Type B pancreatic cell (in vitro differentiated cells): Measurements from ENCODE around the gene ZNRF1. TPM values are rescaled to one million over a fixed set of nuclear protein-coding genes. Genes with fewer than 3 reads are reported as not detected.
"Not testable (repeated sequence)": the region's sequence is repeated elsewhere in the genome, so short reads cannot be mapped to it uniquely, and the experiment has no call there.

Experiments
- DNase-seq: peaks from one replicate; pipeline ENCODE4 v3.0.0; 2021; ENCODE audit warnings: mixed read lengths; ENCODE audit not compliant: unreplicated experiment; ENCODE audit errors: extremely low spot score
- H3K27ac Mint-ChIP-seq: 2 replicates; pipeline ENCODE4 v1.8.0; 2021; ENCODE audit warnings: mild to moderate bottlenecking, mixed read lengths
- H3K27me3 Mint-ChIP-seq: 2 replicates; pipeline ENCODE4 v1.8.0; 2021; ENCODE audit warnings: mixed read lengths
- H3K36me3 Mint-ChIP-seq: 2 replicates; pipeline ENCODE4 v1.8.0; 2021; ENCODE audit warnings: mixed read lengths
- H3K4me1 Mint-ChIP-seq: one replicate; pipeline ENCODE4 v1.8.0; 2021; ENCODE audit warnings: mixed read lengths; ENCODE audit not compliant: unreplicated experiment
- H3K4me3 Mint-ChIP-seq: 2 replicates; pipeline ENCODE4 v1.8.0; 2021; ENCODE audit warnings: mild to moderate bottlenecking, mixed read lengths
- H3K9me3 Mint-ChIP-seq: 2 replicates; pipeline ENCODE4 v1.8.0; 2021; ENCODE audit warnings: mixed read lengths
- total RNA-seq: library from RNA; stranded (reverse); gene quantifications from 2 replicates; pipeline ENCODE4 v1.2.1, GENCODE V29; 2021; ENCODE audit warnings: low replicate concordance
- TF ChIP-seq, protein P1 (sequence below): fragments of 200-600 bp; sonication (generic); conservative IDR thresholded peaks from 2 replicates; pipeline ENCODE4 v1.5.0; 2021; ENCODE audit warnings: antibody characterized with exemption, mild to moderate bottlenecking

The ZNRF1 gene
- total RNA-seq, 1 donor from 2014 or later = 49.2 TPM

DNA sequence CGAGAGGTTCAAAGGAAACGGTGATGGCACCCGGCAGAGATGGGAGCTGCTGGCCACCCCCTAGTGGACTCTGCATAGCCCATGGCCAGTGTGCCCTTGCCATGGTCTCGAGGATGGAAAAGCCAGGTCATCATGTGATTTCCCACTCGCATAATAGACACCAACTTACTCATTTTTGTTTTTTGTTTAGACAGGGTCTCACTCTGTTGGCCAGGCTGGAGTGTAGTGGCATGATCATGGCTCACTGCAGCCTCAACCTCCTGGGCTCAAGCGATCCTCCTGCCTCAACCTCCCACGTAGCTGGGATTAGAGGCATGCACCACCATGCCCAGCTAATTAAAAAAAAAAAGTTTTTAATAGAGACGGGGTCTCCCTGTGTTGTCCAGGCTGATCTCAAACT lies 90.1 kb downstream of the ZNRF1 start:
- H3K4me1 Mint-ChIP-seq = peaks cover 40% of the 10 kb centered on the region
- no peaks in the 10 kb centered on the region for H3K27me3 Mint-ChIP-seq
- H3K27ac Mint-ChIP-seq = no peak overlapping the region
- H3K4me3 Mint-ChIP-seq = no peak overlapping the region
- peaks cover 3% of the 10 kb centered on the region for H3K36me3 Mint-ChIP-seq
- TF ChIP-seq, protein P1, sequence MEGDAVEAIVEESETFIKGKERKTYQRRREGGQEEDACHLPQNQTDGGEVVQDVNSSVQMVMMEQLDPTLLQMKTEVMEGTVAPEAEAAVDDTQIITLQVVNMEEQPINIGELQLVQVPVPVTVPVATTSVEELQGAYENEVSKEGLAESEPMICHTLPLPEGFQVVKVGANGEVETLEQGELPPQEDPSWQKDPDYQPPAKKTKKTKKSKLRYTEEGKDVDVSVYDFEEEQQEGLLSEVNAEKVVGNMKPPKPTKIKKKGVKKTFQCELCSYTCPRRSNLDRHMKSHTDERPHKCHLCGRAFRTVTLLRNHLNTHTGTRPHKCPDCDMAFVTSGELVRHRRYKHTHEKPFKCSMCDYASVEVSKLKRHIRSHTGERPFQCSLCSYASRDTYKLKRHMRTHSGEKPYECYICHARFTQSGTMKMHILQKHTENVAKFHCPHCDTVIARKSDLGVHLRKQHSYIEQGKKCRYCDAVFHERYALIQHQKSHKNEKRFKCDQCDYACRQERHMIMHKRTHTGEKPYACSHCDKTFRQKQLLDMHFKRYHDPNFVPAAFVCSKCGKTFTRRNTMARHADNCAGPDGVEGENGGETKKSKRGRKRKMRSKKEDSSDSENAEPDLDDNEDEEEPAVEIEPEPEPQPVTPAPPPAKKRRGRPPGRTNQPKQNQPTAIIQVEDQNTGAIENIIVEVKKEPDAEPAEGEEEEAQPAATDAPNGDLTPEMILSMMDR = no peak
- no peaks in the 10 kb centered on the region for H3K9me3 Mint-ChIP-seq
- no peak for DNase-seq

DNA sequence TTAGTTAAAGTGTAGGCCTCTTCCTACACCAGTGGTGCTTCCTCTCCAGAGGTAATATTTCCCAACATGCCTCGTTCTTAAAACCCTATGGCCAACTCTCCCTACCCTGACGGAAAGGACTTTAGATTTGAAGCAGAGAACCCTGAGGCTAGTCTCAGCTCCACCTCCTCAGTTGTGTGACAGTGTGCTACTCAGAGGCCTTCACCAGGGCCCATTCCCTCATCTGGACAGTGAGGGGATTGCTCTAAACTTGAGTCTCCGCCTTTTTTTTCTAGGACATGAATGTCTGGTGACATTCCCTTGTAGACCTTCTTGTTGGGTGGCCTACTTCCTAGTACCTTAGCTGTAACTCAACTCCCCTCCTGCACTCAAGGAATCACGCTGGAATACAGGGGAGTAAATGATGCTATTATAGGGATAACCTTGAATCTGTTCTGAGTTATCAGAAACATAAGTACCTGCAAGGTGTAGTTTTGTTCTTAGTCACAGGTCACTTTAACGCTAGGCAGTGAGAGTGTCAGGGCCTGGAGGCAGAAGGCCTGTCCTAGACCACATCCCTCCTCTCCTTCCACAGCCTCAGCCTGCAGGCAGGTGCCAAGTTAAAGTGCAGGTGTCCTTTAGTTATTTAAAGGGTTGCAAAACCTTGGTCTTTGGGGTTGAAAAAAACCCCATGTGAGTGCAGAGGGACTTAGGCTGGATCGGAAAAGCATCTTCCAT lies 90.8 kb downstream of the ZNRF1 start:
- H3K27me3 Mint-ChIP-seq = no peaks in the 10 kb centered on the region
- H3K27ac Mint-ChIP-seq = peak overlapping the region; percentile 66
- H3K4me1 Mint-ChIP-seq = peaks cover 33% of the 10 kb centered on the region
- H3K4me3 Mint-ChIP-seq = no peak overlapping the region
- H3K9me3 Mint-ChIP-seq = no peaks in the 10 kb centered on the region
- TF ChIP-seq, protein P1 = no peak
- DNase-seq = no peak
- H3K36me3 Mint-ChIP-seq = peaks cover 3% of the 10 kb centered on the region

DNA sequence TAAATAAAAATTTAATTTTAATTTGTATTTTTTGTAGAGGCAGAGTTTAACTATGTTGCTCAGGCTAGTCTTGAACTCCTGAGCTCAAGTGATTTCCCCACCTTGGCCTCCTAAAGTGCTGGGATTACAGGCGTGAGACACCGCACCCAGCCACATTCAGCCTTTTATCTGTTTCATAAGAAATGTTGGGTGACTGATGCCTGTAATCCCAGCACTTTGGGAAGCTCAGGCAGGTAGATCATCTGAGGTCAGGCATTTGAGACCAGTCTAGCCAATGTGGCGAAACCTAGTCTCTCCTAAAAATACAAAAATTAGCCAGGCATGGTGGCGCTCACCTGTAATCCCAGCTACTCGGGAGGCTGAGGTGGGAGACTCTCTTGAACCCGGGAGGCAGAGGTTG lies 92.1 kb downstream of the ZNRF1 start:
- H3K9me3 Mint-ChIP-seq, H3K27me3 Mint-ChIP-seq, DNase-seq, H3K36me3 Mint-ChIP-seq, H3K27ac Mint-ChIP-seq, H3K4me3 Mint-ChIP-seq: not testable (repeated sequence)
- H3K4me1 Mint-ChIP-seq = peaks cover 22% of the 10 kb centered on the region

DNA sequence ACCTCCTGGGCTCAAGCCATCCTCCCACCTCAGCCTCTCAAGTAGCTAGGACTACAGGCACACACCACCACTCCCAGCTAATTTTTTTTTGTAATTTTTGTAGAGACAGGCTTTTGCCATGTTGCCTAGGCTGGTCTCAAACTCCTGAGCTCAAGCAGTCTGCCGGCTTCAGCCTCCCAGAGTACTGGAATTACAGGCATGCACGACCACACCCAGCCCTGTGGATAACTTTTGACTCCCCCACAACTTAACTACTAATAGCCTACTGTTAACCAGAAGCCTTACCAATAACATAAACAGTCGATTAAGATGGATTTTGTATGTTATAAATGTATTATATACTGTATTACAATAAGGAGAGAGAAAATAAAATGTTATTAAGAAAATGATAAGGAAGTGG lies 92.8 kb downstream of the ZNRF1 start:
- H3K27me3 Mint-ChIP-seq, H3K27ac Mint-ChIP-seq, H3K36me3 Mint-ChIP-seq, H3K4me3 Mint-ChIP-seq, H3K9me3 Mint-ChIP-seq, DNase-seq: not testable (repeated sequence)
- H3K4me1 Mint-ChIP-seq = peaks cover 24% of the 10 kb centered on the region

DNA sequence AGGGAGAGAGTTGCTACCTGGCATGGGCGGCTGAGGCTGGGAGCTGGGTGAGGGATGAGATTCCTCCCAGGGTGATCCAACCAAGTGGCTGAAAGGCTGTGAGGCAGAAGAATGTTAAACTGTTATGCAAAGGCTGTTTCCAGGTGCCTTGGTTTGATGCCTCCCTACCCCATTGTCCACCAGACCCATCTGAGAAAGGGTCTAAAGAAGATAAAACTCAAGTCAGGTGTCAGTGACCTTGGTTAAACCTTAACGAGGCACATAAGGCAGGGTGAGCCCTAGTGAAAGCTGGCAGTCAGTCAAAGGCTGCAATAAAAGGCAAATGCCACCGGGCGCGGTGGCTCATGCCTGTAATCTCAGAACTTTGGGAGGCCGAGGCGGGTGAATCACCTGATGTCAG lies 94.0 kb downstream of the ZNRF1 start:
- TF ChIP-seq, protein P1 = no peak
- H3K4me3 Mint-ChIP-seq = no peak overlapping the region

DNA sequence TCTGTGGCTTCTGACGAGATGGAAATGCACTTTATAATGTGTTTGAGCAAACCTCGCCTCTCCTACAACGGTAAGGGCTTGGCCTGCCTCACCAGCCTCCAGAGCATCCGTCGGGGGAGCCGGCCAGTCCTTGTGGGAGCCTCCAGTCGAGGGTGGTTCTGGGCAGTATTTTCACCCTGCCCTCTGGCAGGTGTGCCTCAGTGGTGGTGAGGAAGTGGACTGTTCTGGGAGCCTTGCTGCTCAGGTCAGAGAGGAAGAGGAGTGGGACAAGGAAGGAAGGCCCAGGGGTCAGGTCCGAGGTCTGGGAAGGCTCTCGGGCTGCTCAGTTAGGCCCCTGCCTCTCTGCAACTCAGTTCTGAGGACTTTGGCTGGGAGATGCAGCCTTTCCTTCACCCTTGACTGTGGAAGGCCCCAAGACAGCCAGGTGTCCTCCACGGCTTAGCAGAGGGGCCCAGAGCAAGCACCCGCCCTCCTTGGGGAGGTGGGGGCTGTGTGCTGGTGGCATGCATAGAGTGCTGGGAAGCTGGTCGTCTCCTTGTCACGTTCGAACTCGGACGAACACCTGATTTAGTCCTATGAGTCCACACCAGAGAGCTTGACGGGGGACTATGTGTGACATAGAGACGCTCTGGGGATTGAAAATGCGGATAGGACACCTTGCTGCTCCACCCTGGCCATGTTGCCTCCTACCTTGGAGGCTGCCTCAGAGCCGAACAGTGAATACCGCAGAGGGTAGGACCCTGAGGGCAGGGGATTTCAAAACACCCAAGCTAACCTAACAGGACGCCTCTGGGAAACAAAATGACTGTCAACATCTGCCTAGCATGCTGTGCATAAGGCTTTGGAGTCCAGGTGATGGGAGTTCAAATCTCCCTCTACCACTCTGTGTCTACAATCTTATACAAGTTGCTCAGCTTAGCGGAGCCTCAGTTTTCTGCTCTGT lies 95.0 kb downstream of the ZNRF1 start:
- TF ChIP-seq, protein P1 = no peak
- H3K36me3 Mint-ChIP-seq = peaks cover 4% of the 10 kb centered on the region
- no peaks in the 10 kb centered on the region for H3K9me3 Mint-ChIP-seq
- no peaks in the 10 kb centered on the region for H3K27me3 Mint-ChIP-seq
- DNase-seq = no peak
- H3K4me3 Mint-ChIP-seq = no peak overlapping the region
- no peak overlapping the region for H3K27ac Mint-ChIP-seq
- H3K4me1 Mint-ChIP-seq = peaks cover 15% of the 10 kb centered on the region

More for the DNA sequence above, 94.0 kb downstream of the ZNRF1 start:
- peaks cover 4% of the 10 kb centered on the region for H3K36me3 Mint-ChIP-seq
- H3K27me3 Mint-ChIP-seq = no peaks in the 10 kb centered on the region
- H3K4me1 Mint-ChIP-seq = peaks cover 22% of the 10 kb centered on the region
- no peaks in the 10 kb centered on the region for H3K9me3 Mint-ChIP-seq
- peak overlapping the region; percentile 34 for H3K27ac Mint-ChIP-seq
- DNase-seq = no peak
